HEK293 (cell line): Measurements from ENCODE around the gene AURKB.

Experiments
- BCL11B ChIP-seq: fragments of 450-650 bp; formaldehyde crosslinking; IDR thresholded peaks from 2 replicates; pipeline ENCODE4 v1.5.1; 2016; ENCODE audit warnings: low read depth, missing biosample characterization, missing genetic modification characterization
- BCL6B ChIP-seq: fragments of 450-650 bp; formaldehyde crosslinking; IDR thresholded peaks from 2 replicates; pipeline ENCODE4 v1.5.1; 2017; ENCODE audit warnings: missing biosample characterization, missing genetic modification characterization
- EGR2 ChIP-seq: fragments of 450-650 bp; formaldehyde crosslinking; IDR thresholded peaks from 2 replicates; pipeline ENCODE4 v1.5.1; 2016; ENCODE audit warnings: low read depth, missing biosample characterization, missing genetic modification characterization
- GLIS1 ChIP-seq: fragments of 450-650 bp; formaldehyde crosslinking; IDR thresholded peaks from 2 replicates; pipeline ENCODE4 v1.5.1; 2016; ENCODE audit warnings: missing biosample characterization, missing genetic modification characterization
- GLIS2 ChIP-seq: fragments of 450-650 bp; formaldehyde crosslinking; IDR thresholded peaks from 2 replicates; pipeline ENCODE4 v1.5.1; 2016; ENCODE audit warnings: missing biosample characterization, missing genetic modification characterization
- IKZF3 ChIP-seq: fragments of 450-650 bp; IDR thresholded peaks from 2 replicates; pipeline ENCODE4 v1.5.0; 2018; ENCODE audit warnings: missing biosample characterization, mild to moderate bottlenecking, missing genetic modification characterization, moderate library complexity
- INSM2 ChIP-seq: fragments of 450-650 bp; formaldehyde crosslinking; IDR thresholded peaks from 2 replicates; pipeline ENCODE4 v1.5.1; 2016; ENCODE audit warnings: missing biosample characterization, missing genetic modification characterization
- KLF10 ChIP-seq: fragments of 450-650 bp; IDR thresholded peaks from 2 replicates; pipeline ENCODE4 v1.5.1; 2018; ENCODE audit warnings: missing biosample characterization, mild to moderate bottlenecking, missing genetic modification characterization
- KLF17 ChIP-seq: fragments of 450-650 bp; formaldehyde crosslinking; IDR thresholded peaks from 2 replicates; pipeline ENCODE4 v1.5.1; 2016; ENCODE audit warnings: missing biosample characterization, missing genetic modification characterization
- OSR2 ChIP-seq: fragments of 450-650 bp; formaldehyde crosslinking; IDR thresholded peaks from 2 replicates; pipeline ENCODE4 v1.5.1; 2016; ENCODE audit warnings: missing biosample characterization, missing genetic modification characterization
- PRDM10 ChIP-seq: fragments of 450-650 bp; formaldehyde crosslinking; IDR thresholded peaks from 2 replicates; pipeline ENCODE4 v1.5.1; 2016; ENCODE audit warnings: missing biosample characterization, missing genetic modification characterization
- PRDM2 ChIP-seq: fragments of 450-650 bp; formaldehyde crosslinking; IDR thresholded peaks from 2 replicates; pipeline ENCODE4 v1.5.1; 2016; ENCODE audit warnings: missing biosample characterization, missing genetic modification characterization, borderline replicate concordance
- SP2 ChIP-seq: fragments of 450-650 bp; formaldehyde crosslinking; IDR thresholded peaks from 2 replicates; pipeline ENCODE4 v1.5.1; 2016; ENCODE audit warnings: missing biosample characterization, missing genetic modification characterization
- SP3 ChIP-seq: fragments of 450-650 bp; formaldehyde crosslinking; IDR thresholded peaks from 2 replicates; pipeline ENCODE4 v1.5.1; 2016; ENCODE audit warnings: missing biosample characterization, missing genetic modification characterization
- WT1 ChIP-seq: fragments of 450-650 bp; formaldehyde crosslinking; IDR thresholded peaks from 2 replicates; pipeline ENCODE4 v1.5.1; 2016; ENCODE audit warnings: missing biosample characterization, missing genetic modification characterization
- ZBTB8A ChIP-seq: fragments of 450-650 bp; formaldehyde crosslinking; IDR thresholded peaks from 2 replicates; pipeline ENCODE4 v1.5.1; 2016; ENCODE audit warnings: missing biosample characterization, missing genetic modification characterization
- ZIC2 ChIP-seq: fragments of 450-650 bp; formaldehyde crosslinking; IDR thresholded peaks from 2 replicates; pipeline ENCODE4 v1.5.1; 2016; ENCODE audit warnings: missing biosample characterization, missing genetic modification characterization
- ZNF138 ChIP-seq: fragments of 450-650 bp; formaldehyde crosslinking; IDR thresholded peaks from 2 replicates; pipeline ENCODE4 v1.5.1; 2016; ENCODE audit warnings: missing biosample characterization, missing genetic modification characterization, borderline replicate concordance
- ZNF398 ChIP-seq: fragments of 450-650 bp; formaldehyde crosslinking; IDR thresholded peaks from 2 replicates; pipeline ENCODE4 v1.5.1; 2017; ENCODE audit warnings: missing biosample characterization, missing genetic modification characterization
- ZNF621 ChIP-seq: fragments of 450-650 bp; formaldehyde crosslinking; IDR thresholded peaks from 2 replicates; pipeline ENCODE4 v1.5.1; 2017; ENCODE audit warnings: missing biosample characterization, missing genetic modification characterization
- ZNF660 ChIP-seq: fragments of 450-650 bp; IDR thresholded peaks from 2 replicates; pipeline ENCODE4 v1.5.1; 2018; ENCODE audit warnings: missing biosample characterization, mild to moderate bottlenecking, missing genetic modification characterization
- ZNF76 ChIP-seq: fragments of 450-650 bp; formaldehyde crosslinking; IDR thresholded peaks from 2 replicates; pipeline ENCODE4; 2016; ENCODE audit warnings: low read depth, missing biosample characterization, missing genetic modification characterization, borderline replicate concordance

AURKB gene

GRCh38 chr17:8163978-8164814, 46.2 kb downstream of the AURKB start (continued):
- TF ChIP-seq EGR2 (tag by site-specific recombination), result peak; percentile 91
- no peak for TF ChIP-seq BCL11B (tag by site-specific recombination)
- peak; percentile 71 for TF ChIP-seq ZIC2 (tag by site-specific recombination)
- peak; percentile 58; the same call in 1 of the 2 replicates for TF ChIP-seq PRDM10
- no peak for TF ChIP-seq INSM2 (tag by site-specific recombination)
- TF ChIP-seq PRDM2 (tag by site-specific recombination), result no peak
- TF ChIP-seq ZNF76 (tag by site-specific recombination), result peak; percentile 53; the same call in 1 of the 2 replicates
- TF ChIP-seq WT1, result peak; percentile 72
- peak; percentile 17; the same call in 1 of the 2 replicates for TF ChIP-seq SP3
- TF ChIP-seq SP2 (tag by site-specific recombination), result peak; percentile 56
- TF ChIP-seq KLF17, result peak; percentile 81; the same call in 1 of the 2 replicates
- peak; percentile 97 for TF ChIP-seq GLIS1 (tag by site-specific recombination)
- TF ChIP-seq BCL6B (tag by site-specific recombination), result peak; percentile 17; the same call in 1 of the 2 replicates
- peak; percentile 70 for TF ChIP-seq OSR2 (tag by site-specific recombination)
- TF ChIP-seq ZNF660 (tag by site-specific recombination), result 0 out of 2 replicates have a peak, but pooled peaks have one; percentile 47
- peak; percentile 57; the same call in 1 of the 2 replicates for TF ChIP-seq IKZF3 (tag by site-specific recombination)
- peak; percentile 92 for TF ChIP-seq GLIS2 (tag by site-specific recombination)
- no peak for TF ChIP-seq ZNF621 (tag by site-specific recombination)
- peak; percentile 26; the same call in 1 of the 2 replicates for TF ChIP-seq KLF10 (tag by site-specific recombination)
- peak; percentile 91 for TF ChIP-seq ZNF398
- peak; percentile 35; the same call in 1 of the 2 replicates for TF ChIP-seq ZBTB8A (tag by site-specific recombination)
- TF ChIP-seq ZNF138 (tag by site-specific recombination), result no peak
